B cell (primary cell): ENCODE results near the gene CACNA1H. TPM values are rescaled to one million over a fixed set of nuclear protein-coding genes. Genes with fewer than 3 reads are reported as not detected.
A peak's percentile ranks its signal among the peaks of the same experiment; 100 is the strongest.

Source experiments
- ATAC-seq: fragments of 200-7000 bp; cut with Tn5 transposase; one replicate; pipeline ENCODE4 v1.10.0; 2021; ENCODE audit warnings: low read depth, mild to moderate bottlenecking, moderate number of reproducible peaks, moderate library complexity
- CTCF ChIA-PET: fragments of 350-600 bp; sonication (Branson Sonifier 250); formaldehyde crosslinking; loops from one replicate; lab custom pipeline; 2021; ENCODE audit warnings: antibody characterized with exemption, inconsistent platforms; lab: Charles Lee
- POLR2A ChIA-PET: fragments of 350-600 bp; sonication (Branson Sonifier 250); formaldehyde crosslinking; loops from one replicate; lab custom pipeline; 2021; ENCODE audit warnings: antibody characterized with exemption; lab: Charles Lee
- DNase-seq: peaks from one replicate; pipeline ENCODE4 v3.0.0; 2013
- H2AFZ ChIP-seq: 2 replicates; pipeline ENCODE4 v1.6.1; 2012; ENCODE audit warnings: mild to moderate bottlenecking, low read depth, low read length; ENCODE audit not compliant: insufficient read depth, poor library complexity, severe bottlenecking
- H3K27ac ChIP-seq, 2 donors: 1 replicate in 1 of 2; 2 replicates in 1 of 2; pipeline ENCODE4 v1.5.1; 2012 to 2013; ENCODE audit warnings: low read length in 2 of 2, mild to moderate bottlenecking in 2 of 2, moderate library complexity in 1 of 2
- H3K27me3 ChIP-seq, 4 experiments: fragments of 200-600 bp in 1 of 4; sonication (generic) in 1 of 4; replicated peaks in 1 of 4; 1 replicate in 2 of 4; 2 replicates in 2 of 4; pipeline versions ENCODE4 v1.6.1 to v1.7.0; 2013 to 2016; ENCODE audit warnings: low read length in 3 of 4, mild to moderate bottlenecking in 2 of 4, mixed read lengths in 1 of 4, moderate library complexity in 1 of 4; ENCODE audit not compliant: insufficient read depth in 4 of 4, control insufficient read depth in 3 of 4; ENCODE audit errors: control extremely low read depth in 1 of 4
- H3K36me3 ChIP-seq, 2 experiments: replicated peaks in 1 of 2; 1 replicate in 1 of 2; 2 replicates in 1 of 2; pipeline versions ENCODE4 v1.6.1 to v1.7.1; 2013; ENCODE audit warnings: low read length in 1 of 2; ENCODE audit not compliant: insufficient read depth in 2 of 2, control insufficient read depth in 1 of 2; ENCODE audit errors: control extremely low read depth in 1 of 2, extremely low read depth in 1 of 2
- H3K4me1 ChIP-seq, 2 donors: fragments of 200-600 bp in 1 of 2; sonication (generic) in 1 of 2; 1 replicate in 1 of 2; 2 replicates in 1 of 2; pipeline versions ENCODE4 v1.5.1 to v1.6.1; 2013 to 2017; ENCODE audit warnings: low read length in 2 of 2; ENCODE audit not compliant: control insufficient read depth in 2 of 2, insufficient read depth in 2 of 2
- H3K4me2 ChIP-seq: replicated peaks from 2 replicates; pipeline ENCODE3; 2012; ENCODE audit warnings: mild to moderate bottlenecking, low read depth, low read length; ENCODE audit not compliant: poor library complexity, severe bottlenecking
- H3K4me3 ChIP-seq, 5 experiments: fragments of 200-600 bp in 1 of 5; sonication (generic) in 1 of 5; 1 replicate in 3 of 5; 2 replicates in 2 of 5; pipeline versions ENCODE4 v1.5.1 to v1.7.0; 2011 to 2016; ENCODE audit warnings: low read length in 4 of 5, mild to moderate bottlenecking in 4 of 5, low read depth in 2 of 5, control low read depth in 1 of 5, moderate library complexity in 1 of 5; ENCODE audit not compliant: insufficient read depth in 1 of 5; ENCODE audit errors: control extremely low read depth in 1 of 5, extremely low read depth in 1 of 5
- H3K79me2 ChIP-seq: fragments of 200-600 bp; sonication (generic); one replicate; pipeline ENCODE4 v1.6.0; 2016; ENCODE audit warnings: low read length; ENCODE audit not compliant: control insufficient read depth, insufficient read depth
- H3K9ac ChIP-seq: fragments of 200-600 bp; sonication (generic); 2 replicates; pipeline ENCODE4 v1.6.1; 2017; ENCODE audit warnings: mild to moderate bottlenecking, low read length, moderate library complexity
- H3K9me3 ChIP-seq, 3 donors: one replicate each; pipeline versions ENCODE4 v1.6.1 to v1.7.1; 2013; ENCODE audit warnings: low read length in 2 of 3; ENCODE audit not compliant: control insufficient read depth in 2 of 3, insufficient read depth in 1 of 3; ENCODE audit errors: control extremely low read depth in 1 of 3
- H4K20me1 ChIP-seq: 2 replicates; pipeline ENCODE4 v1.6.0; 2012; ENCODE audit warnings: mild to moderate bottlenecking, low read length; ENCODE audit not compliant: insufficient read depth, control insufficient read depth, poor library complexity, severe bottlenecking
- H3K27ac Mint-ChIP-seq: one replicate; pipeline ENCODE4 v1.8.0; 2021; ENCODE audit warnings: mixed read lengths
- H3K27me3 Mint-ChIP-seq: one replicate; pipeline ENCODE4 v1.8.0; 2021; ENCODE audit warnings: mixed read lengths
- H3K4me1 Mint-ChIP-seq: one replicate; pipeline ENCODE4 v1.8.0; 2021; ENCODE audit warnings: mixed read lengths
- H3K4me3 Mint-ChIP-seq: one replicate; pipeline ENCODE4 v1.8.0; 2021; ENCODE audit warnings: mixed read lengths
- H3K9me3 Mint-ChIP-seq: one replicate; pipeline ENCODE4 v1.8.0; 2022; ENCODE audit warnings: mixed read lengths; ENCODE audit not compliant: insufficient read depth
- EZH2 ChIP-seq: IDR thresholded peaks from 2 replicates; pipeline ENCODE4 v1.6.1; 2012; ENCODE audit warnings: borderline replicate concordance, low read depth, mild to moderate bottlenecking, moderate library complexity, low read length; ENCODE audit not compliant: insufficient read depth, poor library complexity, severe bottlenecking
- WGBS: methylation state at CpG from one replicate; pipeline ENCODE4 v1.1.5; 2013; ENCODE audit warnings: missing lambda C conversion rate; ENCODE audit not compliant: insufficient coverage; 5-methylcytosine and 5-hydroxymethylcytosine counted together
- intact Hi-C: fragments of 100-400 bp; cut with micrococcal nuclease; formaldehyde crosslinking; loops from one replicate; pipeline ENCODE4 v1.10.0; 2022
- polyA plus RNA-seq: library from polyadenylated mRNA; depleted of rRNA; stranded (reverse); fragments of >200 nt; gene quantifications from 2 replicates; pipeline ENCODE4 v1.2.3, GENCODE V29; 2012
- total RNA-seq, 2 donors: library from RNA; stranded (reverse); fragments of 120-200 nt in 1 of 2; gene quantifications; 1 replicate in 1 of 2; 2 replicates in 1 of 2; pipeline versions ENCODE4 v1.2.3 to v1.2.4, GENCODE V29; 2013 to 2022
- TF ChIP-seq, protein P1 (sequence below): fragments of 200-600 bp; IDR thresholded peaks from one replicate; pipeline ENCODE4 v1.8.0; 2022; ENCODE audit warnings: antibody characterized with exemption, mild to moderate bottlenecking

The CACNA1H gene
- total and polyA plus RNA-seq, 2 donors (not counting 1 experiment from before 2014, with no cell fraction given) = 0.05 to 0.10 TPM

DNA sequence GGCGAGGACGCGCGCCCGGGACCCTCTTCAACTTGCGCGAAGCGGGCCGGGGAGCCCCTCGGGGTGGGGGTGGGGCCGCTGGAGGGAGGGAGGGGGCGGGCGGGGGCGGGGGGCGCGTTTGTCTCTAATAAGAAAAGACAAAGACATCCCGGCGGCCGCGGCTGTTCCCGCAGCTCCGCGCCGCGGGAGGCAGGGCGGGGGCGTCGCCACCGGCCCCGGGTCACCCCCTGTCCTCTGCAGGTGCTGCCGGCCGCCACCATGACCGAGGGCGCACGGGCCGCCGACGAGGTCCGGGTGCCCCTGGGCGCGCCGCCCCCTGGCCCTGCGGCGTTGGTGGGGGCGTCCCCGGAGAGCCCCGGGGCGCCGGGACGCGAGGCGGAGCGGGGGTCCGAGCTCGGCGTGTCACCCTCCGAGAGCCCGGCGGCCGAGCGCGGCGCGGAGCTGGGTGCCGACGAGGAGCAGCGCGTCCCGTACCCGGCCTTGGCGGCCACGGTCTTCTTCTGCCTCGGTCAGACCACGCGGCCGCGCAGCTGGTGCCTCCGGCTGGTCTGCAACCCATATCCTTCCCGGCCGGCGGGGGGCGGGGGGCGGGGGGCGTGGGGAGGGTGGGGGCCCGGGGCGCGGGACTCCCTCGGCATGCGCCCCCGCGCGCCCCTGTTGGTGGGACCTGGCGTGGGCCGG lies 714 bp downstream of the CACNA1H start:
- Histone ChIP-seq H3K79me2 (no peaks in the 10 kb centered on the region), H3K9ac (no peak overlapping the region), H3K4me1 (peaks cover 14 to 17% of the 10 kb centered on the region in 2 donors), H2AFZ (no peak overlapping the region), H3K9me3 (peaks cover 0 to 32% (median 0%) of the 10 kb centered on the region in 3 donors), H3K27me3 (peaks cover 0 to 40% (median 15%) of the 10 kb centered on the region in 4 experiments), H3K27ac (no peak overlapping the region), H4K20me1 (no peaks in the 10 kb centered on the region), H3K4me2 (peak overlapping the region; percentile 70), H3K36me3 (no peaks in the 10 kb centered on the region), H3K4me3 (no peak overlapping the region)
- no peak for TF ChIP-seq EZH2
- TF ChIP-seq, protein P1, sequence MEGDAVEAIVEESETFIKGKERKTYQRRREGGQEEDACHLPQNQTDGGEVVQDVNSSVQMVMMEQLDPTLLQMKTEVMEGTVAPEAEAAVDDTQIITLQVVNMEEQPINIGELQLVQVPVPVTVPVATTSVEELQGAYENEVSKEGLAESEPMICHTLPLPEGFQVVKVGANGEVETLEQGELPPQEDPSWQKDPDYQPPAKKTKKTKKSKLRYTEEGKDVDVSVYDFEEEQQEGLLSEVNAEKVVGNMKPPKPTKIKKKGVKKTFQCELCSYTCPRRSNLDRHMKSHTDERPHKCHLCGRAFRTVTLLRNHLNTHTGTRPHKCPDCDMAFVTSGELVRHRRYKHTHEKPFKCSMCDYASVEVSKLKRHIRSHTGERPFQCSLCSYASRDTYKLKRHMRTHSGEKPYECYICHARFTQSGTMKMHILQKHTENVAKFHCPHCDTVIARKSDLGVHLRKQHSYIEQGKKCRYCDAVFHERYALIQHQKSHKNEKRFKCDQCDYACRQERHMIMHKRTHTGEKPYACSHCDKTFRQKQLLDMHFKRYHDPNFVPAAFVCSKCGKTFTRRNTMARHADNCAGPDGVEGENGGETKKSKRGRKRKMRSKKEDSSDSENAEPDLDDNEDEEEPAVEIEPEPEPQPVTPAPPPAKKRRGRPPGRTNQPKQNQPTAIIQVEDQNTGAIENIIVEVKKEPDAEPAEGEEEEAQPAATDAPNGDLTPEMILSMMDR = no peak
- H3K9me3 Mint-ChIP-seq = no peaks in the 10 kb centered on the region
- peaks cover 7% of the 10 kb centered on the region for H3K27me3 Mint-ChIP-seq
- no peak overlapping the region for H3K27ac Mint-ChIP-seq
- ATAC-seq (no peak), DNase-seq (no peak)
- no peak overlapping the region for H3K4me3 Mint-ChIP-seq
- intact Hi-C loops = no loop called here
- H3K4me1 Mint-ChIP-seq = peaks cover 3% of the 10 kb centered on the region
- POLR2A ChIA-PET = no interaction called here
- 5% methylated on average over 64 of the region's 94 CpGs for WGBS
- CTCF ChIA-PET = no interaction called here

DNA sequence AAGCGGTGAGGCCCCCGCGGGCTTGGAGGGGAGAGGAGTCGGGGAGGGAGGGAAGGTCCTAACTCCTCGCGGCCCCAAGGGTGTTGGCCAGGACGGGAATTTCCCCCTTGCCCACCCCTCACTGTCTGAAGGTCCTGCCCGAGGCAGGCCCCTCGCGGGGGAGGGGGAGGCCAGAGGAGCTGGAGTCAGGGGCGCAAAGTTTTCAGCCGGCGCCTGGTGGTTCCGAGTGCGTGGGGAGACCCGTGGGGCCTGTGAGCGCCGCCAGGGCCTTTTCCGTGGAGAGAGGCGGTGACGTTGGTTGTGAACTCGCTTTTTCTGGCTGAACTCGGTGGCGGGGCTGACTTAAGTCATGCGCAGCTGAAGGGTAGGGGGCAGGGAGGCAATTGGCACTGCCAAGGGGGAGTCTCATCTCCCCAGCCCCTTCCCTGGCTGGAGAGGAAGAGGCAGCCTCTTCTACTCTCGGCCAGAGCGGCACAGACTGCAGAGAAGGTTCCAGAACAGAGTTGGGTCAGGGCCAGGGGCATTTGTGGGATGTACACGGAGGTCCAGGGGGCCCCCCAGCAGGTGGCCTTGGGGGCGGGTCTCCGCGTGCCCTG lies 1.5 kb downstream of the CACNA1H start:
- no peak overlapping the region for H3K27ac Mint-ChIP-seq
- Histone ChIP-seq H2AFZ (no peak overlapping the region), H3K79me2 (no peaks in the 10 kb centered on the region), H3K27ac (no peak overlapping the region), H3K4me1 (peaks cover 14 to 17% of the 10 kb centered on the region in 2 donors), H4K20me1 (no peaks in the 10 kb centered on the region), H3K4me3 (no peak overlapping the region), H3K9me3 (peaks cover 0 to 24% (median 0%) of the 10 kb centered on the region in 3 donors), H3K36me3 (no peaks in the 10 kb centered on the region), H3K4me2 (peak overlapping the region; percentile 55), H3K27me3 (peaks cover 0 to 40% (median 15%) of the 10 kb centered on the region in 4 experiments), H3K9ac (no peak overlapping the region)
- peaks cover 7% of the 10 kb centered on the region for H3K27me3 Mint-ChIP-seq
- POLR2A ChIA-PET = no interaction called here
- peaks cover 3% of the 10 kb centered on the region for H3K4me1 Mint-ChIP-seq
- no peaks in the 10 kb centered on the region for H3K9me3 Mint-ChIP-seq
- no peak for DNase-seq
- intact Hi-C loops = no loop called here
- no peak for TF ChIP-seq EZH2
- TF ChIP-seq, protein P1 = no peak
- no peak for ATAC-seq
- H3K4me3 Mint-ChIP-seq = peak overlapping the region; percentile 32
- WGBS = 38% methylated on average over 26 of the region's 31 CpGs
- CTCF ChIA-PET = no interaction called here
